H1 (cell line): Measurements from ENCODE around the gene ZFTA. TPM values are rescaled to one million over a fixed set of nuclear protein-coding genes. Genes with fewer than 3 reads are reported as not detected.

Source experiments
- CTCF ChIA-PET: fragments of 300-600 bp; sonication (Branson Sonifier 250); formaldehyde crosslinking; loops from one replicate; lab custom pipeline; 2021; ENCODE audit not compliant: partially characterized antibody; lab: Charles Lee
- POLR2A ChIA-PET: fragments of 300-600 bp; sonication (Branson Sonifier 250); formaldehyde crosslinking; loops from one replicate; lab custom pipeline; 2021; ENCODE audit warnings: inconsistent platforms; ENCODE audit not compliant: partially characterized antibody; lab: Charles Lee
- DNase-seq, 2 experiments: peaks; one replicate each; pipeline versions ENCODE4 v3.0.0 to v3.0.0-alpha.2; 2010 to 2022; ENCODE audit warnings: low spot score in 2 of 2, low read depth in 1 of 2, mixed read lengths in 1 of 2
- FAIRE-seq: peaks from 2 replicates; lab custom pipeline; 2011; peaks lifted over from hg19 to GRCh38; lab: Jason Lieb, UNC
- H2AFZ ChIP-seq: 2 replicates; pipeline ENCODE4 v1.8.1; 2012; ENCODE audit warnings: low read length, inconsistent platforms
- H2AK5ac ChIP-seq: 2 replicates; pipeline ENCODE4 v1.6.1; 2013; ENCODE audit warnings: low read depth, low read length
- H2BK120ac ChIP-seq: replicated peaks from 2 replicates; pipeline ENCODE3; 2013; ENCODE audit warnings: low read depth, low read length, inconsistent platforms
- H2BK12ac ChIP-seq: 2 replicates; pipeline ENCODE4 v1.6.1; 2013; ENCODE audit warnings: low read depth, low read length
- H2BK15ac ChIP-seq: 2 replicates; pipeline ENCODE4 v1.6.1; 2013; ENCODE audit warnings: low read length
- H2BK20ac ChIP-seq: 2 replicates; pipeline ENCODE4 v1.6.1; 2013; ENCODE audit warnings: low read length
- H2BK5ac ChIP-seq: 2 replicates; pipeline ENCODE4 v1.6.1; 2013; ENCODE audit warnings: low read depth, low read length
- H3K14ac ChIP-seq: 2 replicates; pipeline ENCODE4 v1.6.1; 2013; ENCODE audit warnings: inconsistent platforms; ENCODE audit not compliant: insufficient read length
- H3K18ac ChIP-seq: 2 replicates; pipeline ENCODE4 v1.6.1; 2013; ENCODE audit warnings: low read length; ENCODE audit errors: extremely low read depth
- H3K23ac ChIP-seq: 2 replicates; pipeline ENCODE4 v1.6.1; 2013; ENCODE audit warnings: inconsistent platforms; ENCODE audit not compliant: insufficient read length
- H3K23me2 ChIP-seq: 2 replicates; pipeline ENCODE4 v1.6.1; 2013; ENCODE audit warnings: low read depth, low read length
- H3K27ac ChIP-seq: 2 replicates; pipeline ENCODE4 v1.6.1; 2011; ENCODE audit warnings: low read depth, low read length, inconsistent platforms
- H3K27me3 ChIP-seq, 4 experiments: replicated peaks in 1 of 4; 1 replicate in 1 of 4; 2 replicates in 3 of 4; pipeline versions ENCODE4 v1.6.1 to v1.8.1; 2011 to 2013; ENCODE audit warnings: low read length in 3 of 4, mild to moderate bottlenecking in 3 of 4, inconsistent platforms in 2 of 4, mixed read lengths in 2 of 4, moderate library complexity in 1 of 4; ENCODE audit not compliant: control insufficient read depth in 3 of 4, insufficient read depth in 3 of 4; ENCODE audit errors: extremely low read depth in 1 of 4
- H3K36me3 ChIP-seq, 4 experiments: 2 replicates each; pipeline versions ENCODE4 v1.6.1 to v1.8.1; 2011 to 2013; ENCODE audit warnings: mild to moderate bottlenecking in 4 of 4, low read length in 3 of 4, moderate library complexity in 2 of 4, control low read depth in 1 of 4, inconsistent platforms in 1 of 4; ENCODE audit not compliant: insufficient read depth in 4 of 4, control insufficient read depth in 2 of 4
- H3K4ac ChIP-seq: replicated peaks from 2 replicates; pipeline ENCODE3; 2013; ENCODE audit warnings: low read length, low read depth, mixed read lengths, inconsistent platforms; ENCODE audit not compliant: insufficient read length
- H3K4me1 ChIP-seq, 4 experiments: replicated peaks in 1 of 4; 1 replicate in 1 of 4; 2 replicates in 3 of 4; pipeline versions ENCODE4 v1.6.1 to v1.8.1; 2011 to 2013; ENCODE audit warnings: low read length in 3 of 4, inconsistent platforms in 2 of 4, mixed read lengths in 1 of 4; ENCODE audit not compliant: insufficient read depth in 4 of 4, control insufficient read depth in 3 of 4
- H3K4me2 ChIP-seq, 2 experiments: 2 replicates each; pipeline versions ENCODE4 v1.6.1 to v1.8.1; 2011 to 2013; ENCODE audit warnings: low read depth in 2 of 2, low read length in 2 of 2, control low read depth in 1 of 2, inconsistent platforms in 1 of 2, mild to moderate bottlenecking in 1 of 2; ENCODE audit not compliant: insufficient read depth in 1 of 2
- H3K4me3 ChIP-seq, 4 experiments: fragments of 200-600, 300-600 bp in 1 of 4; sonication (generic), shearing (Covaris generic), sonication (Bioruptor Twin) in 1 of 4; 2 replicates each; pipeline versions ENCODE4 v1.5.1 to v1.8.1; 2011 to 2016; ENCODE audit warnings: low read length in 4 of 4, low read depth in 3 of 4, control low read depth in 2 of 4, inconsistent platforms in 2 of 4, mild to moderate bottlenecking in 2 of 4, mixed read lengths in 1 of 4, moderate library complexity in 1 of 4; ENCODE audit not compliant: insufficient read depth in 2 of 4; ENCODE audit errors: extremely low read depth in 1 of 4
- H3K56ac ChIP-seq: replicated peaks from 2 replicates; pipeline ENCODE3; 2013; ENCODE audit warnings: low read depth, mild to moderate bottlenecking, mixed read lengths, low read length, inconsistent platforms; ENCODE audit not compliant: insufficient read length
- H3K79me1 ChIP-seq: 2 replicates; pipeline ENCODE4 v1.6.1; 2013; ENCODE audit warnings: low read depth, low read length, control low read depth
- H3K79me2 ChIP-seq, 2 experiments: 2 replicates each; pipeline versions ENCODE4 v1.6.1 to v1.8.1; 2012 to 2013; ENCODE audit warnings: low read length in 2 of 2, mild to moderate bottlenecking in 2 of 2, inconsistent platforms in 1 of 2; ENCODE audit not compliant: insufficient read depth in 2 of 2, control insufficient read depth in 1 of 2
- H3K9ac ChIP-seq, 4 experiments: replicated peaks in 1 of 4; 1 replicate in 1 of 4; 2 replicates in 3 of 4; pipeline versions ENCODE4 v1.6.1 to v1.8.1; 2011 to 2013; ENCODE audit warnings: low read depth in 3 of 4, low read length in 3 of 4, control low read depth in 2 of 4, mild to moderate bottlenecking in 2 of 4, moderate library complexity in 2 of 4, inconsistent platforms in 1 of 4; ENCODE audit errors: extremely low read depth in 1 of 4
- H3K9me3 ChIP-seq, 2 experiments: 2 replicates each; pipeline versions ENCODE4 v1.6.1 to v1.8.1; 2012 to 2013; ENCODE audit warnings: mild to moderate bottlenecking in 2 of 2, moderate library complexity in 2 of 2, control low read depth in 1 of 2, inconsistent platforms in 1 of 2, low read depth in 1 of 2, low read length in 1 of 2, mixed read lengths in 1 of 2; ENCODE audit not compliant: insufficient read depth in 2 of 2
- H4K20me1 ChIP-seq, 2 experiments: replicated peaks in 1 of 2; 2 replicates each; pipeline versions ENCODE3 to v1.8.1; 2011 to 2013; ENCODE audit warnings: inconsistent platforms in 2 of 2, low read length in 2 of 2, mild to moderate bottlenecking in 1 of 2; ENCODE audit not compliant: insufficient read depth in 2 of 2, control insufficient read depth in 1 of 2
- H4K5ac ChIP-seq: 2 replicates; pipeline ENCODE4 v1.6.1; 2013; ENCODE audit warnings: low read length, low read depth, mixed read lengths, inconsistent platforms; ENCODE audit not compliant: insufficient read length
- H4K8ac ChIP-seq: 2 replicates; pipeline ENCODE4 v1.8.0; 2013; ENCODE audit warnings: mild to moderate bottlenecking, moderate library complexity, low read length, inconsistent platforms; ENCODE audit not compliant: insufficient read depth; ENCODE audit errors: extremely low read depth
- H4K91ac ChIP-seq: replicated peaks from 2 replicates; pipeline ENCODE3; 2013; ENCODE audit warnings: low read length, mixed read lengths, inconsistent platforms; ENCODE audit not compliant: insufficient read length
- ATF3 ChIP-seq: IDR thresholded peaks from 2 replicates; pipeline ENCODE4 v1.6.1; 2011; ENCODE audit warnings: low read depth, mild to moderate bottlenecking, low read length; ENCODE audit not compliant: insufficient read depth
- BACH1 ChIP-seq: IDR thresholded peaks from 2 replicates; pipeline ENCODE4 v1.6.1; 2012; ENCODE audit warnings: low read length, improper control_type of control experiment
- CHD1 ChIP-seq: IDR thresholded peaks from 2 replicates; pipeline ENCODE4 v1.6.1; 2012; ENCODE audit warnings: low read depth, low read length, improper control_type of control experiment
- GABPA ChIP-seq: IDR thresholded peaks from 2 replicates; pipeline ENCODE4 v1.6.1; 2011; ENCODE audit warnings: mild to moderate bottlenecking, low read length, moderate library complexity, borderline replicate concordance; ENCODE audit not compliant: insufficient read depth
- NANOG ChIP-seq: IDR thresholded peaks from 2 replicates; pipeline ENCODE4 v1.6.1; 2011; ENCODE audit warnings: low read length, low read depth, mild to moderate bottlenecking, inconsistent platforms; ENCODE audit not compliant: insufficient read depth, poor library complexity, severe bottlenecking
- NRF1 ChIP-seq: IDR thresholded peaks from 2 replicates; pipeline ENCODE4 v1.6.1; 2011; ENCODE audit warnings: mild to moderate bottlenecking, low read depth, low read length, improper control_type of control experiment
- SP1 ChIP-seq: IDR thresholded peaks from 2 replicates; pipeline ENCODE4 v1.6.1; 2011; ENCODE audit warnings: low read depth, low read length
- WGBS, 2 experiments: shearing (Covaris generic) in 1 of 2; methylation state at CpG; one replicate each; pipeline versions ENCODE4 v1.1.6 to v1.1.7; 2013 to 2015; ENCODE audit warnings: low lambda C conversion rate in 2 of 2, mixed read lengths in 2 of 2, inconsistent platforms in 1 of 2, low coverage in 1 of 2, missing lambda C conversion rate in 1 of 2; ENCODE audit not compliant: insufficient replicate concordance in 2 of 2, insufficient coverage in 1 of 2, insufficient read length in 1 of 2; ENCODE audit errors: extremely low coverage in 1 of 2, missing lambda C conversion rate in 1 of 2; 5-methylcytosine and 5-hydroxymethylcytosine counted together
- polyA plus RNA-seq, 7 experiments: library from polyadenylated mRNA; depleted of rRNA in 3 of 7; stranded (reverse) in 5 of 7; unstranded in 2 of 7; fragments of >200 nt in 5 of 7; fragments of 200-250 nt in 2 of 7; gene quantifications; 1 replicate in 5 of 7; 2 replicates in 1 of 7; 4 replicates in 1 of 7; pipeline versions ENCODE4 v1.2.1 to v1.2.3, GENCODE V29; 2011 to 2013; ENCODE audit warnings: missing spikeins in 2 of 7, mixed read lengths in 2 of 7
- total RNA-seq: library from RNA; stranded (reverse); fragmentation: NEBNext Ultra II Directional; extraction: Animal tissue kit (Norgen Biotek cat#: 25700); gene quantifications from 2 replicates; pipeline ENCODE4 v1.2.1, GENCODE V29; 2021

ZFTA gene
- total and polyA plus RNA-seq, 2 of the 8 experiments (the other 6 are each of a cell fraction or from before 2014, with no cell fraction given) = 9.5 to 34.0 TPM

DNA sequence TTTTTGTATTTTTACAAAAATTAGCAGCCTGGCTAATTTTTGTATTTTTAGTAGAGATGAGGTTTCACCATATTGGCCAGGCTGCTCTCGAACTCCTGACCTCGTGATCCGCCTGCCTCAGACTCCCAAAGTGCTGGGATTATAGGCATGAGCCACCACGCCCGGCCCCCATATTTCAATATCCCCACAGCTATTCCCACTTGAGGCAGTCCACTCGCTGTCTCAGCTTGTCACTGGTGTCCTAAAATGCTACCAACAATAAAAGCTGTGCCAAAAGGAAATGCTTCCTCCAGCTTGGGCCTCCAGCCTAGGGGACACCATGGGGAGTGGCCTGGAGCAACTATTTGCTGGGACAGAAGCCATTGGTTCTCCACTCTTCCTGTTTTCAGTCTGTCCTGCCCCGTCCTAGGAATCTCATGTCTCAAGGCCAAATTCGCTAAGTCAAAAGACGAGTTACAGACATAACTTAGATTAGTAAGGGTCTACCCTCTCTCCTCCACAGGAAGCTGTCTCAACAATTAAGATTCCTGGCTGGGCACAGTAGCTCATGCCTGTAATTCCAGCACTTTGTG is 37.4 kb upstream of the ZFTA start:
- H3K23me2 ChIP-seq = no peaks in the 10 kb centered on the region
- CTCF ChIA-PET = interaction anchor here (0.9 to 1.6 kb wide), 4 partner anchors 24 to 129 kb away, joined by 3 to 6 read pairs (median 4); partner anchors contain the start of gene ZFTA
- H3K79me1 ChIP-seq = no peaks in the 10 kb centered on the region; the same call in 1 of the 2 replicates
- no peaks in the 10 kb centered on the region for H3K36me3 ChIP-seq
- POLR2A ChIA-PET = interaction anchor here (0.9 to 2.8 kb wide), 5 partner anchors 8 to 41 kb away, joined by 3 to 8 read pairs (median 4); partner anchors contain the start of gene ZFTA
- H3K79me2 ChIP-seq = no peaks in the 10 kb centered on the region
- no peak overlapping the region for H3K4me3 ChIP-seq
- no peak overlapping the region for H3K23ac ChIP-seq
- H2BK15ac ChIP-seq = no peak overlapping the region
- H2BK5ac ChIP-seq = no peak overlapping the region
- no peaks in the 10 kb centered on the region for H4K20me1 ChIP-seq
- H2BK120ac ChIP-seq = no peak overlapping the region
- H3K18ac ChIP-seq = no peak overlapping the region
- no peaks in the 10 kb centered on the region for H3K27me3 ChIP-seq
- H2AK5ac ChIP-seq = no peak overlapping the region
- no peak overlapping the region for H2BK20ac ChIP-seq
- H3K9ac ChIP-seq = no peak overlapping the region
- FAIRE-seq = no peak
- H3K4me1 ChIP-seq = no peaks in the 10 kb centered on the region
- H3K4ac ChIP-seq = no peak overlapping the region
- no peak overlapping the region for H3K14ac ChIP-seq
- H2AFZ ChIP-seq = no peak overlapping the region
- H4K91ac ChIP-seq = no peak overlapping the region
- H2BK12ac ChIP-seq = 0 out of 2 replicates have a peak overlapping the region, but pooled peaks have one; percentile 39
- no peaks in the 10 kb centered on the region for H3K9me3 ChIP-seq
- no peak for DNase-seq
- H4K5ac ChIP-seq = no peak overlapping the region
- H4K8ac ChIP-seq = no peak overlapping the region
- 92% methylated on average over 9 of the region's 9 CpGs; no CpG with 5 or more reads in 1 of the 2 experiments for WGBS, 2 experiments
- H3K56ac ChIP-seq = no peak overlapping the region
- no peak overlapping the region for H3K27ac ChIP-seq
- H3K4me2 ChIP-seq = no peak overlapping the region
- TF ChIP-seq SP1 (no peak), NRF1 (no peak), CHD1 (no peak), NANOG (no peak), BACH1 (no peak), ATF3 (no peak), GABPA (no peak)
